HG02588 (cell line): ENCODE data around the gene CPNE2.
"Not testable (repeated sequence)": the region's sequence is repeated elsewhere in the genome, so short reads cannot be mapped to it uniquely, and the experiment has no call there.

ENCODE experiments used
- ATAC-seq: cut with Tn5 transposase; IDR thresholded peaks from one replicate; pipeline ENCODE4 v1.9.1; 2021; ENCODE audit warnings: mild to moderate bottlenecking, moderate library complexity; ENCODE audit not compliant: unreplicated experiment

Gene CPNE2

DNA sequence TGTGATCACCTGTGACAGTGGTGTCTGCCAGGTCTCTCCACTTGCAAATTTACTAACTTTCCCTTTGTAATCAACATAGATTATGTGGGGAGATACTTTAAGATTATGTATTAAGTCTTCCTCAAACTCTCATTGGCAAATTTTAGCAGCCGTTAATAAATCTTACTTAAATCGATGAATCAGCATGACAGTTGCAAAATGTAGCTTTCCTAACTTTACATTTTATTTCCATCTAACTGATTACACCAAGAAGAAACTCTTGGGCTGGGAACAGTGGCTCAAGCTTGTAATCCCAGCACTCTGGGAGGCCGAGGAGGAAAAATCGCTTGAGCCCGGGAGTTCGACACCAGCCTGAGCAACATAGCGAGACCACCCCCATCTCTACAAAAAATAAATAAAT lies 23.3 kb upstream of the CPNE2 start:
- ATAC-seq, result no peak

DNA sequence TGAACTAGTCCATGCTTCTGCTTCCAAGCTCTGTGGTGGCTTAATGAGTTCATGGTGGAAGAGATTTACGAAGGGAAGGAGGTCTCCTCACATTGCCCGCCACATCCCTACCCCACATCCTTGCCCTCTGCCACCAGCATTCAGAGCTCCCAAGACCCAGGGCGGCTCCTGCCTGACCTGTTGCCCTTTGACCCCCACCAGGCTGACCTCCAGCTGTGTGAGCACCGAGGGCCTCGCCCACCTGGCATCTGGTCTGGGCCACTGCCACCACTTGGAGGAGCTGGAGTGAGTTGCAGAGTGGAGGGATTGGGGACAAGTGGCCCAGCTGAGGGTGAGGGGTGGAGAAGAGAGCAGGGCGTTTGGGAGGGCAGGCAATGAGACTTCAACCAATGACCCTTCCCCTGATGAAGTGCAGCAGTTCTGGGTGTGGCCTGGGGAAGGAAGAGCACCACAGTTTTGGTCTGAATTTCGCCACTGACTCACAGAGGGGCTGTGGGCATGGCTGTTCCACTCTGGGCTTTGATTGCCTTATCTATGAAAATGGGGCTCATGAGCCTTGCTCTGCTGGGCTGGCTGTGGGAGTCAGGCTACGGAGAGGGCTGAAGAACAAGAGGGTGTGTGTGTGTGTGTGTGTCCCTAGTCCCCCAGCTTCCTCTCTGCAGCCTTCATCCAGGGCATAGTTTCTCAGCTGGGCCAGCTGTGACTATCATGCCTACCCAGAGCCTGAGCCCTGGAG lies 22.6 kb upstream of the CPNE2 start:
- no peak for ATAC-seq

DNA sequence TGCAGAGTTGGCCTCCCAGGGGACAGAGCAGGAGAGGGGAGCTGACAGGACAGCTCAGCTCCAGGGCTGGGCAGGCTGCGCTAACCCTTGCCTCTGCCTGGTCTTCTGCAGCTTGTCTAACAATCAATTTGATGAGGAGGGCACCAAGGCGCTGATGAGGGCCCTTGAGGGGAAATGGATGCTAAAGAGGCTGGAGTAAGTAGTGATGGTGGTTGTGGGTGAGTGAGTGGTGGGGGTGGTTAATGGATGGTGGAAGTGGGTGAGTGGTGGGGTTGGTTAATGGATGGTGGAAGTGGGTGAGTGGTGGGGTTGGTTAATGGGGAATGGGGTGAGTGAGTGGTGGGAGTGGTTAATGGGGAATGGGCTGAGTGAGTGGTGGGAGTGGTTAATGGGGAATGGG lies 22.0 kb upstream of the CPNE2 start:
- no peak for ATAC-seq

DNA sequence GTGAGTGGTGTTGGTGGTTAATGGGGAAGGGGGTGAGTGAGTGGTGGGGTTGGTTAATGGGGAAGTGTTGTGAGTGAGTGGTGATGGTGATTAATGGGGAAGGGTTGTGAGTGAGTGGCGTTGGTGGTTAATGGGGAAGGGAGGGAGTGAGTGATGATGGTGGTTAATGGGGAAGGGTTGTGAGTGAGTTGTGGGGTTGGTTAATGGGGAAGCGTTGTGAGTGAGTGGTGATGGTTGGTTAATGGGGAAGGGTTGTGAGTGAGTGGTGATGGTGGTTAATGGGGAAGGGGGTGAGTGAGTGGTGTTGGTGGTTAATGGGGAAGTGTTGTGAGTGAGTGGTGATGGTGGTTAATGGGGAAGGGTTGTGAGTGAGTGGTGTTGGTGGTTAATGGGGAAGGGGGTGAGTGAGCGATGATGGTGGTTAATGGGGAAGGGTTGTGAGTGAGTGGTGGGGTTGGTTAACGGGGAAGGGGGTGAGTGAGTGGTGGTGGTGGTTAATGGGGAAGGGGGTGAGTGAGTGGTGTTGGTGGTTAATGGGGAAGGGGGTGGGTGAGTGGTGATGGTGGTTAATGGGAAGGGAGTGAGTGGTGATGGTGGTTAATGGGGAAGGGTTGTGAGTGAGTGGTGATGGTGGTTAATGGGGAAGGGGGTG lies 21.2 kb upstream of the CPNE2 start:
- not testable (repeated sequence) for ATAC-seq

DNA sequence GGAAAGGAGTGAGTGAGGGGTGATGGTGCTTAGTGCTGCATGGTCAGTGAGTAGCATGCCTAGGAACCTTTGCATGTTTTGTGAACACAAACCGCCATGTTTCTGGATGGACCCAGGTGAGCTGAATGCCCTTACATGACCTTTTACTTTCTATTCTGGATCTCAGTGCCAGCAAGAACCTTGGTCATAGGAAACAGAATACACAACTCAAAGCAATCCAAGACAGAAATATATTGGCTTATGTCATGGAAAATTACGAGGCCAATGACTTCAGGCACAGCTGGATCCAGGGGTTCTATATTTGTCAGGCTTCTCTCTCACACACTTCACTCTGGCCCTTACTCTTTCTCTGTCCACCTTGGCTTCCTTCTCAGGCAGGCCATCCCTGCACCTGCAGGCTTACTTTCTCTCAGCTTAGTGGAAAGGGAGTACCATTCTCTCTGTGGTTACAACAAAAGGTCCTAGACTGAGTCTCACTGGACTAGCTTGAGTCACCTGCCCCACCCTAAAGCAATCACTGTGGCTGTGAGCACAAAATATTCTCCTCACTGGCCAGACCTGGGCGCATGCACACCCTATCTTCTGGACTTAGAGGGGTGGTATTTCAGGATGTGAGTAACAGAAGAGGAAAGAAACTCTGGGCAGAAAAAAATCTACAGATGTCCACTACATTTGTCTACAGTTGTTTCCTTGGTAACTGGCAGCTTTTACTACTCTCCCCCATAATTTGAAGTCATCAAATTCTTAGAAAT lies 20.4 kb upstream of the CPNE2 start:
- ATAC-seq, result no peak

DNA sequence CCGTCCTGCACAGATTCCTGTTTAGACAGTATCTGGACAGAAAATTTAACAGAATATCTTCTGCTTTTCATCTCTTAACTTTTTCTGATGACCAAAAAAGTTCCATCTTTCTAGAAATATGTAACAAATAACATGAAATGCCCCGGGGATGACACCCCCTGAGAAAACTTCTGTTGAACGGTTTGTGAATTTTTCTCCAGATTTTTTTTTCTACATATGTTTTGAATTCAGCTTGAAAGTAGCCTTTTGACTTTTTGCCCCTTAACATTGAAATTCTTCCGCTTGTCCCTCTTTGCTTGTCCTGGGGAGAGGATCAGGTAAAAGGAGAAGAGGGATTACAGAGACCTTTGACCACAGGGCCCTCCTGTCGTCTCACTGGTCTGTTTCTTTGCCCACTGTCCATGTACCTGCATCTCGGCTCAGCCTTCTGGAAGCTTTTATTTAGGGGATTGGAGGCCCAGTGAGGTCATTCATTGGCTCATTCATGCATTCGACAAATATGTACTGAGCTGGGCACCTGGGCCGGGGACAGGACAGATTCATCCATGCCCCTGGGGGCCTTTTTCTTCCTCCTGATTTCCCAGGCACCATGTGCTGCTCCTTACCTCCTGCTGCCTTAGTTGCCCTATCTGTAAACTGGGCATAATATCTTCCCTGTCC lies 19.6 kb upstream of the CPNE2 start:
- ATAC-seq, result no peak

DNA sequence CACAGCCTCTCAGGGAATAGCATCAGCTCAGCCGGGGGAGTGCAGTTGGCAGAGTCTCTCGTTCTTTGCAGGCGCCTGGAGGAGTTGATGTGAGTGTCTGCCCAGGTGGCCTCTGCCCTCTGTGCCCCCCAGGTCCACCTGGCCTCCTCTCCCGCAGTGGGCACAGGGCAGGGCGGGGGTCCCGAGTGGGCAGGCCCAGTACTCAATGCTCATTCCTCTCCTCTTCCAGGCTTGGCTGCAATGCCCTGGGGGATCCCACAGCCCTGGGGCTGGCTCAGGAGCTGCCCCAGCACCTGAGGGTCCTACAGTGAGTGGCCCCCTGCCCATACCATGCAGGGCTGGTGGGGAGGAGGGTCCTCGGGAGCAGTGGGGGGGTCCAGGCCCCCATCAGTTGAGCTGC lies 14.7 kb upstream of the CPNE2 start:
- ATAC-seq, result no peak

DNA sequence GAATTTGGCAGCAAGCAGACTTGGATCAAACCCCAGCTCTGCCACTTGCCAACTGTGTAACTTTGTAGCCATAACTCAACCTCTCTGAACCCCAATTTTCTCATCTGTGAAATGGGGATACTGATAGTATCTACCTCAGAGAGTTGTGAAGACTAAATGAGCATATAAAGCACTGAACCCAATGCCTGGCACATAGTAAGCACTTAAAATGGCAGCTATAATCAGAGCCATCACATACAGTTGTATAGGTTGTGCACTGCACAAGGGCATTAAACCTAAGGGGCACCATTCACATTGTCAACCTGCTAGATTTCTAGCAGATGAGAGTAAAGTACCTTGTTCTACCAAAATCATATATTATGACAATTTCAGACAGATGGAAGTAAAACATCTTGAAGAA lies 10.6 kb upstream of the CPNE2 start:
- no peak for ATAC-seq

DNA sequence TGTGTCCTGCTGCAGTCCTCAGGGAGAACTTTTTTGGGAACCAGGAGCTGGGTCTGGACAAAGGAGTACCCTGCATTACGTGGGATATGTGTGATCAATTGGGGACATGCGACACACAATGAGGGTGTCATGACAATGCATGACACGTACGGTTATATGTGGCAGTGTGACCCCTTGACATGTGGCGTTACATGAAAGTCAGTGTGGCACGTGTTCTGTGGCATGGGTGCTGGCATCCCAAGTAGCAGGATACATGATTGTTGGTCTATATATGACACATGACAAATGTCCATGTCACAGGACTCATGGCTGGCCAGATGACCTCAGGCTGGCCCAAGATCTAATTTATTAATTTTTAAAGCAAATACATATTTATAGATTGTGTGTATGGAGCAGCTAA lies 9.7 kb upstream of the CPNE2 start:
- no peak for ATAC-seq

DNA sequence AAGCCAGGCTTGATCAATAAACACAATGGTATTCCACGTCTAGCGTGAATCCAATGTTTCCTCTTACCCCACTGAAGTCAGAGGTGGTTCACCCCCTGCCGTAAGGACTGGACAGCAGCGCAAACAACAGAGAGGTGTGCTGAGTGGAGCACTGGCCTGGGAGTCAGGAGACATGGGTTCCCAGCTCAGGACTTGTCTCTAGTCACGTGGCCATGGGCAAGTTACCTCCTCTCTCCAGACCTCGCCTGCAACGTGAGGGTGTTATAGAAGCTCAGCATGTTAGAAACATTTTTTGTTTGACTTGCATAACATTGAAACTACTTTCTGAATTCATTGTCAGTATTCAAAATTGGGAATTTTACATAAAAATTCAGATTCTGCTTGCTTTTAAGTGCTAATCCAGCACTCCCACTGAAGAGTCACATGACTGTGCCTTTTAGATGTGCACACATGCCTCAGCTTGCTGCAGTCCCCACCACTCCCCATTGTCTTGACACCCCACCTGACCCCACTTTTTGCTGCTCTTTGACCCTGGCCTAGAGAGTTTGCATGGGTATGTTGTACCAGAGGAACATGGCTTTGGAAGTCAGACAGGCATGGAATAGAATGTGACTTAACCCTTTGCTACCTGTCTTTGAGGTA lies 8.8 kb upstream of the CPNE2 start:
- ATAC-seq, result no peak

DNA sequence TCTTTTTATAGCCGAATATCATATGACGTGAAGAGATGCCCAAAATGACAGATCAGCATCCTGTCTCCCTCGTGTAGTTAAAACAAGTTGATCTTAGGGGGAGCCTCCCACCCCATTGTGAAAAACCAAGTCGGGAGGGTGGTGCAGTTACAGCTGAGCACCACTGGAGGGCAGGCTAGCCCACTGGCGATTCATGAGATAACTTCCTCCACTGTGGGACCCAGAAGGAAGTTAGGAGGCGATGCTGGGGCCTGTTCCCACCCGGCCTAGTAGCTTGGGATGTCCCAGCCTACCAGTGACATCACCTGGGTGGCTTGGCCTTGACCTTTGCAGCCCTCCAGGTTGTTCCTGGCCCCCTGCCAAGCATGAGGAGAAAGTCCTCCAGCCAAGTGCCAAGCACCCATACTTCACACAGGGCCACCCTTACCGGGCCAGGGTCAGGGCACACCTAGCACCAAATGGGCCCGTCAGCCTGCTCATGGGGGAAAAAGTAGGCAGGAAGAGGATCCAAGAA lies 8.1 kb upstream of the CPNE2 start:
- ATAC-seq, result no peak

DNA sequence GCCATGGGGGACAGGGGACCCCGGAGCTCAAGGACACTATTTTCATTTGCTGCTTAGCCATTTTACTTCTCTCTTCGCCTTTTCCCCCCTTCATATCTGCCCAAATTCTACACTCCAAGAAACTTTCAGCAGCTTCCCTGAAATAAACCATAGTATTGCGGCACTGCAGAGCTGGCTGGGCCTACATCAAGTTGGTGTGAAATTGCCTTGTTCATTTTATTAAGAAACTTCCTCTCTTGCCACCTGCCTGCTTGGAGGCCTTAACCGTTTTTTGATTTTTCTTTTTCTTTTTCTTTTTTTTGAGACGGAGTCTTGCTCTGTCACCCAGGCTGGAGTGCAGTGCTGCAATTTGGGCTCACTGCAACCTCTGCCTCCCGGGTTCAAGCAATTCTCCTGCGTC lies 7.4 kb upstream of the CPNE2 start:
- no peak for ATAC-seq

DNA sequence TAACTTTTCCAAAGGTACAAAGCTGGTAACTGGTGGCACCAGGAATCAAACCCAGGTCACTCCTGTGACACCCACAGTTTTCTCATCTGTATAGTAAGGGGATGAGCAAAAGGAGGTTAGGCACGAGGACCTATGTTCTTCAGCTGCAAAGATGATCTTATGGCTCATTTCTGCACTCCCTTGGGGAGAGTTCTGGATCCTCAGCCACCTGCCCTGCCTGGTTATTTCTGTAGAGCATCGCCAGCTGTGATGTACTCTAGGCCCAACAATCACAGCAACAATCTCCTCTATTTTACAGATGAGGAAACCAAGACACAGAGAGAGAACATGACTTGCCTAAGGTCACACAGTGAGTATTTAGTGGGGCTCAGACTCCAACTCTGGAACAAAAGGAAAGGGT lies 5.4 kb upstream of the CPNE2 start:
- ATAC-seq, result no peak

DNA sequence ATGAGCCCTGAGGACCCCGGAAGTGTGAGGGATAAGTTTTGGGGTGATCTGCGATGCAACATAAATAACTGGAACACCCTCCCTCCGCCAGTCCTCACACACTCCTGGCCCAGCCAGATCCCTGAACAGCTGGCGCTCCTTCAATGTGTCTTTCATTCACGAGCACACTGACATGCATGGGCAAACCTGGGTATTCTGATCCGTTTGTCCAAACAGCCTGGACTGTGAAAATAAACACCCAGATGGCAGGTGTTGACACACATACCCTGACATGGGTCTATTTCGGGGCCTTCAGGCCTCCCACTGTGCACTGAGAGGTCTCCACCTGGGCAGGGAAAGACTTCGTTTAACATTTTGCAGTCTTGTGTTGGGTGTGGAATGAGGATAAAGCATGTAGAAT lies 3.0 kb upstream of the CPNE2 start:
- no peak for ATAC-seq

DNA sequence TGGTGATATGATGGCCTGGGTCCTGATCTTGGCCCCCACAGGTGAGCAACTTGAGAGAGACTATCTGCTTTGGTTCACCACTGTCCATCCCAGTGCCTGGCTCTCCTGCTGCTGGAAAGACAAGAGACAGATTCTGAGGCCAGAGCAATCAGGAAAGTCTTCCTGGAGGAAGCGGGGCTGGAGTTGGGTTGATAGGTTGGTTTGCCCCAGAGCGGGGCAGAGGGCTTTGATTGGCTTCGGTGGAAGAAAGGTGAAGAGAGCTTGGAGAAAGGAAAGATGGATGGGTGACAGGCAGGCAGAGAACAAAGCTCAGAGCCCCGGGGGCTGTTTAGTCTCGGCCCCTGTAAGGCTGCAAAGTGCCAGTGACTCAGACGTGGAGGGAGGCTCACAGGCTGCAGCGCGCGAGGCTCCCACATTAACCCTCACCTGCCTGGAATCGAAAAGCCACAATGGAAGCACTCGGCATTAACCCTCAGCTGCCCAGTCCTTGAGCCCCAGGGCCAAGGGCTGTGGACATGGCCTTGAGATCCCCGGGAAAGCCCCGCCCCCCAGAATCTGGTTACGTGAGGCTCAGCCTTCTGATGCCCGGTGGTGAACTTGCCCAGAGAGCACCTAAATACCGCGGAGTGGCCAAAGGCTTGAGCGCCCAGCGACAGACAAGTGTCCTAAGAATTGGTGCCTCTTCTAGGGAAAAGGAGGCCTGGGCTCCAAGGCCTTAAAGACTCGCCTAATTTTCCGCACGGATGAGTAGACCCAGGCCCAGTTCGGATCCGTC lies 996 bp upstream of the CPNE2 start:
- no peak for ATAC-seq

DNA sequence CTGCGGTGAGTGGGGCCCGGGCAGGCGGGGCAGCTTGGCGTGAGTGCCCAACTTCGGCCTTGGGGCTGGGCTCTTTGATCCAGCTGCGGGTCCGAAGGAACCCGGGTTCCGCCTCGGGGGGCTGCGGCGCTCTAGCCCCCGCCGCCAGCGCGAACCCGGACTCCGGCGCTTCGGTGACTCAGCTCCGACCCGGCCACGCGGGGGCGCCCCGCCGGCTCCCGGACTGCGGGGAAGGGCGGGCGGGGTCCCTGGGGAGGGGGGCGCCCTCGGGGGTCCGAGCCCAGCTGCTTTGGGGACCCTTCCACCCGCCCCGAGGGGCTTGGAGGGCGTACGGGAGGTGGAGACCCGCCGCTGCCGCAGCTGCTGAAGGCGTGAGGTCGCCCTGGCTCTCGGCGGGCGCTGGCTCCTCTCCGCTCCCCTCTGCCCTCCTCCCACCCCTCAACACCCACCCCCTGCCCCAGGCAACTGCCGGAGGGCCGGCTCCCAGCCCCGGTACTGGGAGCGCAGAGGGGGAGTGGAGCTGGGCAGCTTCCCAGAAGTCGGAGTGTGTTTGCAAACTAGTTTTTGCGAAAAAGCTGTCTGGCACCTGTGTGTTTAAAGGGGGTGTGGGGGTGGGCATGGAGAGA lies 516 bp downstream of the CPNE2 start:
- peak; percentile 54 for ATAC-seq

DNA sequence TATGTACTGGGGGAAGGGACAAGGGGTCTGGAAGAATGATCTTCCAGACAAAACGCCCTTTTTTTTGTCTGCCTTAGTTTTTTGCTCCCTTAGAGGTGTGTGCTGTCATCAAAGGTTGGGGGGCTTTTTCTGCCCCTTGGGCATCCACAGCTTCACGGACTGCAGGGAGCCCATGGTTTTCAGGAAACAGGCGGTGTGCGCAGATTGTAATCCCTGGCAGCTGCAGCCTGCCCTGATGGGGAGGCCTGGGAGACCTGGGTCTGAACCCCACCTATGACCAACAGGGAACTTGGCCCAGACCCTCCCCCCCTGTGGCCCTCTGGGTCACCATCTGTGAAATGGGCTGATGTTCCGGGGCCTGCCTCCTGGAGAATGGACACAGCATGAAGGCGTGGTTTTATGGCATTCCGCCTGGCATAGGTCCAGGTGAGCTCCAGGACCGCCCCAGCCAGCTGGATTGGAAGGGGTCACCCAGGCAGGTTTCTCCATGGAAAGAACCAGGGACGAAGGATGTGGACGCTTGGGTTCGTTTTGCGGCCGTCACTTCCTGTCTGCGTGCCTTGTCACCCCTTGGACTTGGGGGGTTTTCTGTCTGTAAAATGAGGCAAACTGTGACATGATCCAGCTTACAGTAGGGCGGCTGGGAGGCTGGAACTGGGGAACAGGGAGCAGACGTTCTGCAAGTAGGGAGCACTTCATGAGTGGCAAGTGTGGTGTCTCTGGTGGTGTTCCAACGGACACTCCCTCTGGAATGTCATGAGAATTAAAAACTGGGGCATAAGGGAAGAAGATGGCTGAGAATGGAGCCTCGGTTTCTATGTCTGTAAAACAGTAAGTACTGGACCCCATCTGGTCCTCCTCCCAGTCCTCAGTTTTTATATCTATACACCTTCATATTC lies 1.5 kb downstream of the CPNE2 start:
- no peak for ATAC-seq

DNA sequence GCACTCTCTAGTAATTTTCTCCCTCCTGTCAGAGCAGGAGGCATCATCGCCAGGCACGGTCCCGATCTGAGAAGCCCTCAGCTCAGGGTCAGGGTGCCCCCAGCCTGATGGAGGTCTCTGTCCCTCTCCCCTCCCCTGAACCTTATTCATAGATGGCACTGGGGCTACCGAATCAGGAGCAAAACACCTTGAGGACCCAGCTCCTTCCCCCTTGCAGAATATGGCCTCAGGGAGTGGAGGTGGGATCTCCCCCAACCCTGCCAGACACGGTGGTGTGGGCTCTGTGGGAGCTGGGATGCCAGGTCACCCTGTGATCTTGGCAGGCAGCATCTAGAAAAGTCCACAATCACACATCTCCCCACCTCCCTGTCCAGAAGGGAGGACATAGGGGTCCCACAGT lies 2.5 kb downstream of the CPNE2 start:
- ATAC-seq, result no peak

DNA sequence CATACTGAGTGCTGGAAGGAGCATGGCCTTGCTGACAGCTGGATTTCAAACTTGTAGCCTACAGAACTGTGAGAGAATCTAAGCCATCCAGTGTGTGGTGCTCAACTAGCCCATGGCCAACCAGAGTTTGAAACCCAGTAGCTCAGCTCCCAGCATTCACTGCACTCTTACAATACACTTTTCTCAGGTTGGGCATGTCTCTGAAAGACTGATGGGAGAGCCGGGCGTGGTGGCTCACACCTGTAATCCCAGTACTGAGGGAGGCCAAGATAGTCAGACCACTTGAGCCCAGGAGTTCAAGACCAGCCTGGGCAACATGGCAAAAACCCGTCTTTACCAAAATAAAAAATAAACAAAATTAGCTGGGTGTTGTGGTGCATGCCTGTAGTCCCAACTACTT lies 3.8 kb downstream of the CPNE2 start:
- ATAC-seq, result no peak
